ENCODE measurements around the gene CD28. TPM values are rescaled to one million over a fixed set of nuclear protein-coding genes. Genes with fewer than 3 reads are reported as not detected.

The CD28 gene
- total and polyA plus RNA-seq, 10 of the 15 experiments (the other 5 are each of a cell fraction or from before 2014, with no cell fraction given), result 0.03 to 0.23 (median 0.04) TPM; not detected in 7

DNA sequence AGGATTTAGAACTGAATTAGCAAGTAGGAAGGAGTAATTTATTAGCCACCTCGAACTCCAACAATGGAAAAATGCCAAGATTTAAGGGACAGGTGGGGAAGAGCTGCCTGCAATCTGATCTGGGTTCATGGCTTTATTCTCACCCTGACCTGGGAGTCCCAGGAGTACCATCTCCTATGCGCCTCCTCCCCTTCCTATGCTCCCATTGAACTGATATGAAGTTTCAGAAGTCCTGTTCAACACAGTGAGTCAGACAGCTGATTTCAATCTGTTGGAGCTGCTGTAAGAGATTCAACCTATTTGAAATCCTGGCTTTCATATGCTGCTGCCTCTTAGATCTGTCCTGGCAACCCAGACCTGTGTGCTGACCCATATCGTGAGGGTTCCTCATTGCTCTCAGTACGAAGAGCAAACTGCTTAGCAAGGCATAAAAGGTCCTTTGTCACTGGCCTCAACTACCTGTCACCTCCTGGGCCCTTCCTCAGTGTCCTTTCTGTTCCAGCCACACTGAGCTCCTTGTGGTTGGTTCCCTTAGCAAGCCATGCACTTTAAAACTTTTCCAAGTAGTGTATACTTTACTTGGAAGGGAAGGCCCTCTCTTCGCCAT lies 15.9 kb upstream of the CD28 start:
- no peaks in the 10 kb centered on the region for H3K27me3 ChIP-seq (replicated peaks in 1 of 2; ENCODE audit: control insufficient read depth in 2 of 2, insufficient read depth in 2 of 2, low read length in 1 of 2)
- DNase-seq (ENCODE audit: low read depth, low spot score) (no peak), FAIRE-seq (no peak), ATAC-seq (no peak; the same call in 2 of the 3 replicates)
- no TSS peak for BruUV-seq (replicated peaks)
- WGBS (ENCODE audit: insufficient coverage, insufficient replicate concordance, low lambda C conversion rate, missing lambda C conversion rate), result 78% methylated on average over 5 of the region's 5 CpGs
- H3K4me2 ChIP-seq (ENCODE audit: control insufficient read depth, insufficient read depth), result peak overlapping the region; percentile 47; the same call in 1 of the 2 replicates
- peaks cover 26% of the 10 kb centered on the region for H3K4me1 ChIP-seq (ENCODE audit: control insufficient read depth, insufficient read depth, low read length)
- in situ Hi-C loops (cut with MboI), result no loop called here
- no peak overlapping the region for H3K9ac ChIP-seq (ENCODE audit: control insufficient read depth, insufficient read depth, low read length)
- H2AFZ ChIP-seq (ENCODE audit: control insufficient read depth, low read depth, low read length), result no peak overlapping the region
- no peaks in the 10 kb centered on the region for H3K9me3 ChIP-seq (replicated peaks; ENCODE audit: control insufficient read depth, insufficient read depth, low read length)
- intact Hi-C loops (cut with micrococcal nuclease; ENCODE audit: unreplicated experiment), result no loop called here
- no peaks in the 10 kb centered on the region for H4K20me1 ChIP-seq (ENCODE audit: control insufficient read depth, insufficient read depth)
- H3K27ac ChIP-seq (ENCODE audit: control insufficient read depth, insufficient read depth), result no peak overlapping the region
- ChIA-PET SMC1A (ENCODE audit: uncharacterized antibody, unreplicated experiment) (interaction anchor here (0.8 kb wide), 2 partner anchors 9 to 329 kb away, joined by 3 read pairs; no protein-coding TSS in a partner anchor), RAD21 (ENCODE audit: unreplicated experiment) (no interaction called here), POLR2A (no interaction called here), CTCF (no interaction called here)
- H3K4me3 ChIP-seq, result no peak overlapping the region
- no peaks in the 10 kb centered on the region for H3K79me2 ChIP-seq (ENCODE audit: control insufficient read depth, insufficient read depth, low read length)
- H3K36me3 ChIP-seq (ENCODE audit: control insufficient read depth in 2 of 2, insufficient read depth in 2 of 2, low read length in 1 of 2), result no peaks in the 10 kb centered on the region
- TF ChIP-seq ATF7 (IDR thresholded peaks at IDR 0.05; ENCODE audit: low read depth) (no peak), EGR1 (IDR thresholded peaks at IDR 0.05; ENCODE audit: borderline replicate concordance in 1 of 2, low read depth in 2 of 2, low read length in 2 of 2) (no peak), REST (IDR thresholded peaks at IDR 0.05; ENCODE audit: low read depth, low read length) (no peak), ZBTB4 (CRISPR knock-in tag; IDR thresholded peaks at IDR 0.05) (no peak), YY1 (IDR thresholded peaks at IDR 0.05; ENCODE audit: low read depth, low read length) (no peak), RAD51 (IDR thresholded peaks at IDR 0.05) (no peak), ZZZ3 (IDR thresholded peaks at IDR 0.05; ENCODE audit: control insufficient read depth, insufficient read length, low read depth) (no peak), NBN (IDR thresholded peaks at IDR 0.05) (no peak)
- TF ChIP-seq, protein P1, sequence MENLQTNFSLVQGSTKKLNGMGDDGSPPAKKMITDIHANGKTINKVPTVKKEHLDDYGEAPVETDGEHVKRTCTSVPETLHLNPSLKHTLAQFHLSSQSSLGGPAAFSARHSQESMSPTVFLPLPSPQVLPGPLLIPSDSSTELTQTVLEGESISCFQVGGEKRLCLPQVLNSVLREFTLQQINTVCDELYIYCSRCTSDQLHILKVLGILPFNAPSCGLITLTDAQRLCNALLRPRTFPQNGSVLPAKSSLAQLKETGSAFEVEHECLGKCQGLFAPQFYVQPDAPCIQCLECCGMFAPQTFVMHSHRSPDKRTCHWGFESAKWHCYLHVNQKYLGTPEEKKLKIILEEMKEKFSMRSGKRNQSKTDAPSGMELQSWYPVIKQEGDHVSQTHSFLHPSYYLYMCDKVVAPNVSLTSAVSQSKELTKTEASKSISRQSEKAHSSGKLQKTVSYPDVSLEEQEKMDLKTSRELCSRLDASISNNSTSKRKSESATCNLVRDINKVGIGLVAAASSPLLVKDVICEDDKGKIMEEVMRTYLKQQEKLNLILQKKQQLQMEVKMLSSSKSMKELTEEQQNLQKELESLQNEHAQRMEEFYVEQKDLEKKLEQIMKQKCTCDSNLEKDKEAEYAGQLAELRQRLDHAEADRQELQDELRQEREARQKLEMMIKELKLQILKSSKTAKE (IDR thresholded peaks at IDR 0.05; ENCODE audit: low read depth, poor library complexity, severe bottlenecking), result no peak
- TF ChIP-seq, protein P2, sequence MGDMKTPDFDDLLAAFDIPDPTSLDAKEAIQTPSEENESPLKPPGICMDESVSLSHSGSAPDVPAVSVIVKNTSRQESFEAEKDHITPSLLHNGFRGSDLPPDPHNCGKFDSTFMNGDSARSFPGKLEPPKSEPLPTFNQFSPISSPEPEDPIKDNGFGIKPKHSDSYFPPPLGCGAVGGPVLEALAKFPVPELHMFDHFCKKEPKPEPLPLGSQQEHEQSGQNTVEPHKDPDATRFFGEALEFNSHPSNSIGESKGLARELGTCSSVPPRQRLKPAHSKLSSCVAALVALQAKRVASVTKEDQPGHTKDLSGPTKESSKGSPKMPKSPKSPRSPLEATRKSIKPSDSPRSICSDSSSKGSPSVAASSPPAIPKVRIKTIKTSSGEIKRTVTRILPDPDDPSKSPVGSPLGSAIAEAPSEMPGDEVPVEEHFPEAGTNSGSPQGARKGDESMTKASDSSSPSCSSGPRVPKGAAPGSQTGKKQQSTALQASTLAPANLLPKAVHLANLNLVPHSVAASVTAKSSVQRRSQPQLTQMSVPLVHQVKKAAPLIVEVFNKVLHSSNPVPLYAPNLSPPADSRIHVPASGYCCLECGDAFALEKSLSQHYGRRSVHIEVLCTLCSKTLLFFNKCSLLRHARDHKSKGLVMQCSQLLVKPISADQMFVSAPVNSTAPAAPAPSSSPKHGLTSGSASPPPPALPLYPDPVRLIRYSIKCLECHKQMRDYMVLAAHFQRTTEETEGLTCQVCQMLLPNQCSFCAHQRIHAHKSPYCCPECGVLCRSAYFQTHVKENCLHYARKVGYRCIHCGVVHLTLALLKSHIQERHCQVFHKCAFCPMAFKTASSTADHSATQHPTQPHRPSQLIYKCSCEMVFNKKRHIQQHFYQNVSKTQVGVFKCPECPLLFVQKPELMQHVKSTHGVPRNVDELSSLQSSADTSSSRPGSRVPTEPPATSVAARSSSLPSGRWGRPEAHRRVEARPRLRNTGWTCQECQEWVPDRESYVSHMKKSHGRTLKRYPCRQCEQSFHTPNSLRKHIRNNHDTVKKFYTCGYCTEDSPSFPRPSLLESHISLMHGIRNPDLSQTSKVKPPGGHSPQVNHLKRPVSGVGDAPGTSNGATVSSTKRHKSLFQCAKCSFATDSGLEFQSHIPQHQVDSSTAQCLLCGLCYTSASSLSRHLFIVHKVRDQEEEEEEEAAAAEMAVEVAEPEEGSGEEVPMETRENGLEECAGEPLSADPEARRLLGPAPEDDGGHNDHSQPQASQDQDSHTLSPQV (IDR thresholded peaks at IDR 0.05), result no peak

Measured in GM12878 (cell line).